ENCODE results near the gene TUBB4B.

The TUBB4B gene

GRCh38 chr9:137243626-137244485, 2.8 kb downstream of the TUBB4B start:
- H4K12ac ChIP-seq (ENCODE audit: low read depth, low read length), result no peak overlapping the region
- no peak overlapping the region for H2BK12ac ChIP-seq (ENCODE audit: low read length)
- H3K9ac ChIP-seq (ENCODE audit: low read length), result no peak overlapping the region
- no peaks in the 10 kb centered on the region for H3K27me3 ChIP-seq (ENCODE audit: insufficient read depth, low read length)
- H3K4me3 ChIP-seq (ENCODE audit: low read depth, low read length), result peak overlapping the region; percentile 42
- WGBS (ENCODE audit: extremely low coverage, insufficient coverage, insufficient read length), result no CpG with 5 or more reads among the region's 15 CpGs
- H3K4me2 ChIP-seq (ENCODE audit: low read length), result no peak overlapping the region
- no peak overlapping the region for H4K91ac ChIP-seq (ENCODE audit: low read depth, low read length)
- no peak overlapping the region for H3K4ac ChIP-seq (ENCODE audit: low read depth, low read length)
- H2BK5ac ChIP-seq (ENCODE audit: low read depth, low read length, poor library complexity), result no peak overlapping the region
- no peak overlapping the region for H2AFZ ChIP-seq (ENCODE audit: insufficient read depth, low read length, poor library complexity)
- no peak overlapping the region for H2BK120ac ChIP-seq (ENCODE audit: insufficient read depth, low read length, poor library complexity)
- H3K18ac ChIP-seq (ENCODE audit: low read length), result no peak overlapping the region
- H3K4me1 ChIP-seq (ENCODE audit: control insufficient read depth in 1 of 2, insufficient read depth in 2 of 2, low read length in 2 of 2), result peaks cover 12 to 19% of the 10 kb centered on the region in 2 experiments
- H3K27ac ChIP-seq (ENCODE audit: low read depth, low read length), result no peak overlapping the region
- H3K79me1 ChIP-seq (ENCODE audit: low read length), result peaks cover 8% of the 10 kb centered on the region
- no peak overlapping the region for H3K23ac ChIP-seq (ENCODE audit: low read length)
- no peak overlapping the region for H4K8ac ChIP-seq (ENCODE audit: low read depth, low read length)
- H3K79me2 ChIP-seq (ENCODE audit: control insufficient read depth, insufficient read depth, low read length, poor library complexity), result peaks cover 14% of the 10 kb centered on the region
- peaks cover 3% of the 10 kb centered on the region for H3K9me3 ChIP-seq (ENCODE audit: insufficient read depth, low read depth, low read length)
- DNase-seq, result peak; percentile 50 to 57
- no peak overlapping the region for H3K14ac ChIP-seq (ENCODE audit: low read length)
- no peak overlapping the region for H2AK5ac ChIP-seq (ENCODE audit: low read length)
- H3K36me3 ChIP-seq (ENCODE audit: control insufficient read depth in 1 of 2, insufficient read depth in 2 of 2, low read length in 2 of 2), result peaks cover 22 to 24% of the 10 kb centered on the region in 2 experiments

DNA sequence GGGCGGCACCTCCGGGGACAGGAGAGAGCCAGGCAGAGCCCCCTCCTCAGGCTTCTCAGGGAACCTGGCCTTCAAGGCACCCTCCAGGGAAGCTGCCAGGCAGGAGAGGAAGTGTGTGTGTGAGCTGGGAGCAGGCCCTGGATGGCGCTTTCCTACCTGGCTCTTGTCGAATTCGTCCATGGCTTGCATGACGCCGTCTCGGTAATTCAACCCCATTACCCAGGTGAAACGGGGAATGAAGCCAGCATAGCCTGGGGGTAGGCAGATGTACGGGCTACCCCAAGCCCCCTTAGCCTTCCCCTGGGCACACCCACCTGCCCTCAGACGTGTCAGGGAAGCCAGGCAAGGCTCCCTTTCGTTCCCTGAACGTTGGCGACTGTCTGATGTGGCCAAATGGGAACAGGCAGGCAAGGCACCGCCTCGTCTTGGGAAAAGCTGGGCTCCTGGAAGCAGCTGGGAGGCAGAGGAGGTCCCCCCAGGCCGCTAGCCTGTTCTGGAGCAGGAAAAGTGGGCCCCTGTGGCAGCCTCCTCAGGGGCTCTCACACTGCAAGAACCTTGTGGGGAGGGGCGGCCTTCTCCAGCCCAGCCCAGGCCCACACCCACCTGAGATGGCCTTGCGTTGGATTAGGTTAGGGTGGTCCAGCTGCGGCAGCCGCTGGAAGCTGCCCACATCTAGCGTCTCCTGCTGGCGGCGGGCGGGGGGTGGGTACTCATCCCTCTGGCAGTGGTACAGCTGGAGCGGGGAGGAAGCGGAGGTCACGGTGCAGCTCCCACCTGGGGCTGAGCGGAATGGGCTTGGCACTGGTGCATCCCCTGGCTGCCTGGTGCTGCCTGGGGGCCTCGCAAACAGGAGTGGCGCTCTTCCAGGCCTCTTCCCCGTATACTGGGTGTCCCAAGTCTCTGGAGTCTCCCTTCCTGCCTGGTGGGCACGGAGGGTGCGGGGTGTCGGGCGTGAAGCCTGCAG, 3.7 kb downstream of the TUBB4B start:
- Histone ChIP-seq H3K23ac (ENCODE audit: low read length) (no peak overlapping the region), H3K4me1 (ENCODE audit: control insufficient read depth in 1 of 2, insufficient read depth in 2 of 2, low read length in 2 of 2) (peaks cover 12 to 19% of the 10 kb centered on the region in 2 experiments), H3K27me3 (ENCODE audit: insufficient read depth, low read length) (no peaks in the 10 kb centered on the region), H3K36me3 (ENCODE audit: control insufficient read depth in 1 of 2, insufficient read depth in 2 of 2, low read length in 2 of 2) (peaks cover 22 to 24% of the 10 kb centered on the region in 2 experiments), H2BK120ac (ENCODE audit: insufficient read depth, low read length, poor library complexity) (no peak overlapping the region), H2AFZ (ENCODE audit: insufficient read depth, low read length, poor library complexity) (no peak overlapping the region), H3K79me2 (ENCODE audit: control insufficient read depth, insufficient read depth, low read length, poor library complexity) (peaks cover 14% of the 10 kb centered on the region), H3K9ac (ENCODE audit: low read length) (no peak overlapping the region), H3K14ac (ENCODE audit: low read length) (no peak overlapping the region), H4K12ac (ENCODE audit: low read depth, low read length) (no peak overlapping the region), H3K4ac (ENCODE audit: low read depth, low read length) (no peak overlapping the region), H2BK12ac (ENCODE audit: low read length) (no peak overlapping the region), H2BK5ac (ENCODE audit: low read depth, low read length, poor library complexity) (no peak overlapping the region), H3K4me2 (ENCODE audit: low read length) (no peak overlapping the region), H3K9me3 (ENCODE audit: insufficient read depth, low read depth, low read length) (peaks cover 3% of the 10 kb centered on the region), H3K18ac (ENCODE audit: low read length) (no peak overlapping the region), H3K79me1 (ENCODE audit: low read length) (peaks cover 8% of the 10 kb centered on the region), H3K4me3 (ENCODE audit: low read depth, low read length) (no peak overlapping the region), H4K8ac (ENCODE audit: low read depth, low read length) (no peak overlapping the region), H2AK5ac (ENCODE audit: low read length) (no peak overlapping the region), H4K91ac (ENCODE audit: low read depth, low read length) (no peak overlapping the region), H3K27ac (ENCODE audit: low read depth, low read length) (no peak overlapping the region)
- no CpG with 5 or more reads among the region's 36 CpGs for WGBS (ENCODE audit: extremely low coverage, insufficient coverage, insufficient read length)
- DNase-seq, result peak; percentile 55 to 69

GRCh38 chr9:137245450-137246421, 4.6 kb downstream of the TUBB4B start:
- no peak overlapping the region for H4K8ac ChIP-seq (ENCODE audit: low read depth, low read length)
- no peak for DNase-seq
- H3K4me3 ChIP-seq (ENCODE audit: low read depth, low read length), result no peak overlapping the region
- WGBS (ENCODE audit: extremely low coverage, insufficient coverage, insufficient read length), result no CpG with 5 or more reads among the region's 25 CpGs
- no peak overlapping the region for H3K4ac ChIP-seq (ENCODE audit: low read depth, low read length)
- no peaks in the 10 kb centered on the region for H3K27me3 ChIP-seq (ENCODE audit: insufficient read depth, low read length)
- no peak overlapping the region for H3K18ac ChIP-seq (ENCODE audit: low read length)
- peaks cover 9% of the 10 kb centered on the region for H3K79me2 ChIP-seq (ENCODE audit: control insufficient read depth, insufficient read depth, low read length, poor library complexity)
- peaks cover 12 to 19% of the 10 kb centered on the region in 2 experiments for H3K4me1 ChIP-seq (ENCODE audit: control insufficient read depth in 1 of 2, insufficient read depth in 2 of 2, low read length in 2 of 2)
- no peak overlapping the region for H2BK12ac ChIP-seq (ENCODE audit: low read length)
- no peak overlapping the region for H2BK5ac ChIP-seq (ENCODE audit: low read depth, low read length, poor library complexity)
- no peak overlapping the region for H4K12ac ChIP-seq (ENCODE audit: low read depth, low read length)
- H3K9me3 ChIP-seq (ENCODE audit: insufficient read depth, low read depth, low read length), result peaks cover 4% of the 10 kb centered on the region
- H3K79me1 ChIP-seq (ENCODE audit: low read length), result peaks cover 2% of the 10 kb centered on the region
- no peak overlapping the region for H2AK5ac ChIP-seq (ENCODE audit: low read length)
- no peak overlapping the region for H3K27ac ChIP-seq (ENCODE audit: low read depth, low read length)
- H2BK120ac ChIP-seq (ENCODE audit: insufficient read depth, low read length, poor library complexity), result no peak overlapping the region
- H3K9ac ChIP-seq (ENCODE audit: low read length), result no peak overlapping the region
- H3K23ac ChIP-seq (ENCODE audit: low read length), result no peak overlapping the region
- H4K91ac ChIP-seq (ENCODE audit: low read depth, low read length), result no peak overlapping the region
- peaks cover 22 to 24% of the 10 kb centered on the region in 2 experiments for H3K36me3 ChIP-seq (ENCODE audit: control insufficient read depth in 1 of 2, insufficient read depth in 2 of 2, low read length in 2 of 2)
- no peak overlapping the region for H3K4me2 ChIP-seq (ENCODE audit: low read length)
- no peak overlapping the region for H3K14ac ChIP-seq (ENCODE audit: low read length)
- no peak overlapping the region for H2AFZ ChIP-seq (ENCODE audit: insufficient read depth, low read length, poor library complexity)
